Measurements from ENCODE around the gene COG1.
A peak's percentile ranks its signal among the peaks of the same experiment; 100 is the strongest.

COG1 gene

GRCh38 chr17:73210002-73210678 lies 17.3 kb downstream of the COG1 start:
- TF ChIP-seq CTCF (IDR thresholded peaks at IDR 0.05; ENCODE audit: control extremely low read depth, extremely low read depth, low read depth, missing control alignments): no peak
- DNase-seq (ENCODE audit: extremely low spot score): no peak
- ChIA-PET CTCF (interaction anchor here (1.2 kb wide), 1 partner anchor 9 kb away, joined by 4 read pairs; no protein-coding TSS in a partner anchor), POLR2A (interaction anchor here (0.7 kb wide), 1 partner anchor 1028 kb away, joined by 3 read pairs; no protein-coding TSS in a partner anchor)

- TF ChIP-seq CTCF (IDR thresholded peaks at IDR 0.05; ENCODE audit: control extremely low read depth, extremely low read depth, low read depth, missing control alignments): no peak
- ChIA-PET CTCF (interaction anchor here (1.1 to 1.2 kb wide), 2 partner anchors 10 to 20 kb away, joined by 3 to 4 read pairs; no protein-coding TSS in a partner anchor), POLR2A (interaction anchor here (0.7 kb wide), 1 partner anchor 152 kb away, joined by 3 read pairs; no protein-coding TSS in a partner anchor)
- DNase-seq (ENCODE audit: extremely low spot score): no peak
Measured at GRCh38 chr17:73211745-73212144, 18.9 kb downstream of the COG1 start.

GRCh38 chr17:73214008-73214407 lies 21.2 kb downstream of the COG1 start:
- no peak for DNase-seq (ENCODE audit: extremely low spot score)
- CTCF ChIA-PET: no interaction called here
- POLR2A ChIA-PET: no interaction called here
- TF ChIP-seq CTCF (IDR thresholded peaks at IDR 0.05; ENCODE audit: control extremely low read depth, extremely low read depth, low read depth, missing control alignments): no peak

- no peak for TF ChIP-seq CTCF (IDR thresholded peaks at IDR 0.05; ENCODE audit: control extremely low read depth, extremely low read depth, low read depth, missing control alignments)
- POLR2A ChIA-PET: no interaction called here
- CTCF ChIA-PET: interaction anchor here (0.7 kb wide), 1 partner anchor 490 kb away, joined by 3 read pairs; no protein-coding TSS in a partner anchor
- DNase-seq (ENCODE audit: extremely low spot score): no peak
Measured at GRCh38 chr17:73214851-73215250, 22.0 kb downstream of the COG1 start.

- POLR2A ChIA-PET: no interaction called here
- no peak for DNase-seq (ENCODE audit: extremely low spot score)
- CTCF ChIA-PET: interaction anchor here (1.1 to 1.2 kb wide), 2 partner anchors 12 to 229 kb away, joined by 3 read pairs; no protein-coding TSS in a partner anchor
- TF ChIP-seq CTCF (IDR thresholded peaks at IDR 0.05; ENCODE audit: control extremely low read depth, extremely low read depth, low read depth, missing control alignments): peak; percentile 9
Measured at GRCh38 chr17:73215447-73215846, 22.6 kb downstream of the COG1 start.

- ChIA-PET POLR2A (no interaction called here), CTCF (interaction anchor here (0.9 to 1.8 kb wide), 2 partner anchors 8 to 32 kb away, joined by 3 to 7 read pairs; a partner anchor contains a TSS)
- TF ChIP-seq CTCF (IDR thresholded peaks at IDR 0.05; ENCODE audit: control extremely low read depth, extremely low read depth, low read depth, missing control alignments): no peak
- no peak for DNase-seq (ENCODE audit: extremely low spot score)
Measured at GRCh38 chr17:73223626-73224230, 30.9 kb downstream of the COG1 start.
